Gastrocnemius medialis (tissue), 4 donors: ENCODE data around the gene G6PC1.

Experiments used
- CTCF ChIP-seq, 5 experiments: fragments of 450-650 bp in 3 of 5; fragments of 200-600 bp in 2 of 5; sonication (generic) in 2 of 5; IDR thresholded peaks in 4 of 5; conservative IDR thresholded peaks in 1 of 5; 1 replicate in 4 of 5; 2 replicates in 1 of 5; pipeline ENCODE4 v1.5.1; 2016 to 2019; ENCODE audit warnings: antibody characterized with exemption in 5 of 5, mild to moderate bottlenecking in 3 of 5, moderate library complexity in 3 of 5
- POLR2A ChIP-seq, 2 donors: fragments of 450-650 bp; IDR thresholded peaks; one replicate each; pipeline ENCODE4 v1.6.1; 2017; ENCODE audit warnings: antibody characterized with exemption in 2 of 2, mild to moderate bottlenecking in 2 of 2, moderate library complexity in 2 of 2

DNA sequence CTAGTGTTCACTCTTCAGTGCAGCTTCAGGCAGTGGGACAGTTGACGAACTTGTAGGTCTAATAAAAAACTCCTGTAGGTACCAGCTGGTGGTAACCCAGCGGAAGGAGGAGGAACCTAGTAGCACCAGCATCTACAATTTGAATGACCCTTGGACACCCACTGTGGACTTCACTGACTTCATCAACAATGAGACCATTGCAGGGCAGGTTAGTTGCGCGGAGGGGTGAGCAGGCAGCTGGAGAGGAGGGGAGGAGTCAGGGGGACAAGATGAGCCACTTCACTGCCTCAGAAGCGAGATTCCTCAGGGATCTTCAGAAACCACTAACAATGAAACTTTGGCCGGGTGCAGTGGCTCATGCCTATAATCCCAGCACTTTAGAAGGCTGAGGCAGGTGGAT is 27.3 kb upstream of the G6PC1 start:
- TF ChIP-seq CTCF (IDR thresholded peaks at IDR 0.05 in 4 of 5, conservative IDR thresholded peaks at IDR 0.05 in 1 of 5), result no peak
- no peak for TF ChIP-seq POLR2A (IDR thresholded peaks at IDR 0.05)
